Measurements from ENCODE around the gene SLC5A11.

The SLC5A11 gene

DNA sequence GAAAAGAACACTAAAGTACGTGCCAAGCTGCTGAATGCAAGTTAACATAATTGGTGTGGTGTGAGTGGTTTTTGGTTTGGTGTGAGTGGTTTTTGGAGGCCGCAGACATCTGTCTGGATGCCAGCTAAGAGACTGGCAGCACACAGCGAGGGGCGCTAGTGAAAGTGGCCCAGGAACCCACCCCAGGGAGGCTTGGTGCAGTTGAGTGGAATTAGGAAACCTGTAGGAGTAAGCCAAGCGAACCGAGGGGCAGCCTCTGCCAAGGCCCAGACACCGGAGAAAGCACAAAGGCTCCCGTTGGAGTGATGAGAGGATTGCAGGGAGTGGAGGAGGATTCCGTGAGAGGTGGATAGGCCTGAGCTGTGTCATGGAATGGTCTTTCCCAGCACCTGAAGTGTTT lies 24.6 kb upstream of the SLC5A11 start:
- POLR2A ChIA-PET, result no interaction called here
- TF ChIP-seq L3MBTL2 (conservative IDR thresholded peaks at IDR 0.05) (no peak), HDGF (IDR thresholded peaks at IDR 0.05; ENCODE audit: borderline replicate concordance) (no peak), FOXK2 (IDR thresholded peaks at IDR 0.05) (no peak), TARDBP (IDR thresholded peaks at IDR 0.05) (no peak), SP1 (IDR thresholded peaks at IDR 0.05) (no peak), BHLHE40 (IDR thresholded peaks at IDR 0.05; ENCODE audit: borderline replicate concordance) (no peak), LEF1 (IDR thresholded peaks at IDR 0.05; ENCODE audit: borderline replicate concordance) (no peak), FOXM1 (IDR thresholded peaks at IDR 0.05; ENCODE audit: borderline replicate concordance) (no peak), ELF4 (IDR thresholded peaks at IDR 0.05) (no peak), ARNT (IDR thresholded peaks at IDR 0.05) (no peak), SUZ12 (IDR thresholded peaks at IDR 0.05) (no peak), ZNF384 (IDR thresholded peaks at IDR 0.05) (no peak), NFRKB (IDR thresholded peaks at IDR 0.05) (no peak), CTBP1 (IDR thresholded peaks at IDR 0.05; ENCODE audit: borderline replicate concordance) (no peak), FOXA1 (IDR thresholded peaks at IDR 0.05) (no peak)
- TF ChIP-seq, protein P1, sequence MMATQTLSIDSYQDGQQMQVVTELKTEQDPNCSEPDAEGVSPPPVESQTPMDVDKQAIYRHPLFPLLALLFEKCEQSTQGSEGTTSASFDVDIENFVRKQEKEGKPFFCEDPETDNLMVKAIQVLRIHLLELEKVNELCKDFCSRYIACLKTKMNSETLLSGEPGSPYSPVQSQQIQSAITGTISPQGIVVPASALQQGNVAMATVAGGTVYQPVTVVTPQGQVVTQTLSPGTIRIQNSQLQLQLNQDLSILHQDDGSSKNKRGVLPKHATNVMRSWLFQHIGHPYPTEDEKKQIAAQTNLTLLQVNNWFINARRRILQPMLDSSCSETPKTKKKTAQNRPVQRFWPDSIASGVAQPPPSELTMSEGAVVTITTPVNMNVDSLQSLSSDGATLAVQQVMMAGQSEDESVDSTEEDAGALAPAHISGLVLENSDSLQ (IDR thresholded peaks at IDR 0.05), result no peak
- CTCF ChIA-PET, result no interaction called here

DNA sequence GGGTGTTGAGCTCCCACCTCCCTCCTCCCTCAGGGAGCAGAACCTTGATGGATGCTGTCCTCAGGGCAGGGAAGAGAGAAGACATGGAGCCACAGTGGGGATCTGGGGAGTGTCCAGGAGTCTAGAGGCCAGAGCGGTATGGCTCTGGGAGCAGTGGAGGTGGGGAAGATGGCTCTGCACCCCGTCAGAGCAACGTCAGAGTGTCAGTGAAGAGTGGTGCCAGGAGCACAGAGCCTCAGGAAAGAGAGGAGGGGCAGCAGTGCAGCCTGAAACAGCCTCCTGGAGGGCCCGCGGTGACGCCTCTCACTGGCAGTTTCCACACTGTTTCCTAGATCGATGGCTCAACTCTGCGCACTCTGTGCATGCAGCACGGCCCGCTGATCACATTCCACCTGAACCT lies 23.2 kb upstream of the SLC5A11 start:
- POLR2A ChIA-PET, result no interaction called here
- no peak for TF ChIP-seq NFRKB (IDR thresholded peaks at IDR 0.05)
- no peak for TF ChIP-seq ZNF384 (IDR thresholded peaks at IDR 0.05)
- no peak for TF ChIP-seq ARNT (IDR thresholded peaks at IDR 0.05)
- no peak for TF ChIP-seq SP1 (IDR thresholded peaks at IDR 0.05)
- no peak for TF ChIP-seq CTBP1 (IDR thresholded peaks at IDR 0.05; ENCODE audit: borderline replicate concordance)
- no peak for TF ChIP-seq HDGF (IDR thresholded peaks at IDR 0.05; ENCODE audit: borderline replicate concordance)
- TF ChIP-seq FOXA1 (IDR thresholded peaks at IDR 0.05), result no peak
- TF ChIP-seq LEF1 (IDR thresholded peaks at IDR 0.05; ENCODE audit: borderline replicate concordance), result no peak
- no peak for TF ChIP-seq SUZ12 (IDR thresholded peaks at IDR 0.05)
- TF ChIP-seq L3MBTL2 (conservative IDR thresholded peaks at IDR 0.05), result no peak
- no peak for TF ChIP-seq FOXK2 (IDR thresholded peaks at IDR 0.05)
- no peak for TF ChIP-seq ELF4 (IDR thresholded peaks at IDR 0.05)
- TF ChIP-seq, protein P1 (IDR thresholded peaks at IDR 0.05), result no peak
- TF ChIP-seq FOXM1 (IDR thresholded peaks at IDR 0.05; ENCODE audit: borderline replicate concordance), result no peak
- TF ChIP-seq TARDBP (IDR thresholded peaks at IDR 0.05), result no peak
- TF ChIP-seq BHLHE40 (IDR thresholded peaks at IDR 0.05; ENCODE audit: borderline replicate concordance), result no peak
- DNase-seq (ENCODE audit: extremely low spot score), result no peak
- CTCF ChIA-PET, result no interaction called here

More for the DNA sequence above, 24.6 kb upstream of the SLC5A11 start:
- no peak for DNase-seq (ENCODE audit: extremely low spot score)

DNA sequence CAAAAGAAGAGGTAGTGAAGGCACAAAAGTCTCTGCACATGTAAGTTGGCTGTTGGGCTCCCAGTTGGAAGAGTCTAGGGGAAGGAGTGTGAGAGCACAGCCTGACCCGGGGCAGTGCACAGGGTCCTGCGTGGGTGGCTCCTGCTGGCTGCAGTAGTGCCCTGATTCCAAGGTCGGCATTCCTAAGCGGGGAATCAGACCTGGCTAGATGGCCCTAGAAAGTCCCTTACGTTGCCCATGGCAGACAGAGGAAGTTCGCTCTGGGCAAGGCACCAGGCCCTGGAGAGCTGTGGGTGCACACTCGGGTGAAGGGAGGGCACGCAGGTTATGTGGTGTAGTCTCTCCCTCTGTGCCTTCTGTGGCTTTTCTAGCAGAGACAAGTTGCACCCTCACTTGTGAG lies 22.8 kb upstream of the SLC5A11 start:
- TF ChIP-seq TARDBP (IDR thresholded peaks at IDR 0.05) (no peak), FOXA1 (IDR thresholded peaks at IDR 0.05) (no peak), ZNF384 (IDR thresholded peaks at IDR 0.05) (no peak), ELF4 (IDR thresholded peaks at IDR 0.05) (no peak), L3MBTL2 (conservative IDR thresholded peaks at IDR 0.05) (no peak), FOXK2 (IDR thresholded peaks at IDR 0.05) (no peak), ARNT (IDR thresholded peaks at IDR 0.05) (no peak), CTBP1 (IDR thresholded peaks at IDR 0.05; ENCODE audit: borderline replicate concordance) (no peak), LEF1 (IDR thresholded peaks at IDR 0.05; ENCODE audit: borderline replicate concordance) (no peak), SP1 (IDR thresholded peaks at IDR 0.05) (no peak), NFRKB (IDR thresholded peaks at IDR 0.05) (no peak), BHLHE40 (IDR thresholded peaks at IDR 0.05; ENCODE audit: borderline replicate concordance) (no peak), SUZ12 (IDR thresholded peaks at IDR 0.05) (no peak), FOXM1 (IDR thresholded peaks at IDR 0.05; ENCODE audit: borderline replicate concordance) (no peak)
- TF ChIP-seq, protein P1 (IDR thresholded peaks at IDR 0.05), result no peak
- POLR2A ChIA-PET, result no interaction called here

DNA sequence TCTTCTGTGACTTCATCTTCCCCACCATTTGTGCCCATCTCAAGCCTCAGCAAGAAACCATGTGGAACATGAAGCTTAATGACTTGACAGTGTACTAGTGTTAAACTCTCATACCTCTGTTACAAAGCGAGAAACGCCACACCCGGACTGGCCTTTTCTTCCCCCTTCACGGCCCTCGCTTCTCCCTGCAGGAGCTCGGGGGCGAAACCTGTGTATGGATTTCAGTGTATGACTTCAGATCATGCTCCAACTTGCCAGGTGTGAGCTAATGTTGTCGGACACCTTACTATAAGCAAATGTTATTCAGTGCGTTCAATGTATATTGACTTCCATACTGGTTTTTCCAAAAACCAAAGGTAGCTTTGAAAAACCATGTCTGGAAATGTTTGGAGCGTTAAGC lies 20.1 kb upstream of the SLC5A11 start:
- POLR2A ChIA-PET, result interaction anchor here (1.3 kb wide), 1 partner anchor 285 kb away, joined by 5 read pairs; the partner anchor contains the start of gene LCMT1
- TF ChIP-seq FOXA1 (IDR thresholded peaks at IDR 0.05), result no peak
- TF ChIP-seq, protein P1 (IDR thresholded peaks at IDR 0.05), result no peak
- no peak for TF ChIP-seq BHLHE40 (IDR thresholded peaks at IDR 0.05; ENCODE audit: borderline replicate concordance)
- TF ChIP-seq L3MBTL2 (conservative IDR thresholded peaks at IDR 0.05), result no peak
- no peak for TF ChIP-seq SP1 (IDR thresholded peaks at IDR 0.05)
- no peak for TF ChIP-seq FOXK2 (IDR thresholded peaks at IDR 0.05)
- no peak for TF ChIP-seq ELF4 (IDR thresholded peaks at IDR 0.05)
- TF ChIP-seq FOXM1 (IDR thresholded peaks at IDR 0.05; ENCODE audit: borderline replicate concordance), result no peak
- TF ChIP-seq ARNT (IDR thresholded peaks at IDR 0.05), result no peak
- TF ChIP-seq LEF1 (IDR thresholded peaks at IDR 0.05; ENCODE audit: borderline replicate concordance), result no peak
- TF ChIP-seq SUZ12 (IDR thresholded peaks at IDR 0.05), result no peak
- TF ChIP-seq ZNF384 (IDR thresholded peaks at IDR 0.05), result no peak
- no peak for TF ChIP-seq CTBP1 (IDR thresholded peaks at IDR 0.05; ENCODE audit: borderline replicate concordance)
- TF ChIP-seq NFRKB (IDR thresholded peaks at IDR 0.05), result no peak
- CTCF ChIA-PET, result no interaction called here
- no peak for DNase-seq (ENCODE audit: extremely low spot score)

More for the DNA sequence above, 22.8 kb upstream of the SLC5A11 start:
- CTCF ChIA-PET, result no interaction called here
- DNase-seq (ENCODE audit: extremely low spot score), result no peak

DNA sequence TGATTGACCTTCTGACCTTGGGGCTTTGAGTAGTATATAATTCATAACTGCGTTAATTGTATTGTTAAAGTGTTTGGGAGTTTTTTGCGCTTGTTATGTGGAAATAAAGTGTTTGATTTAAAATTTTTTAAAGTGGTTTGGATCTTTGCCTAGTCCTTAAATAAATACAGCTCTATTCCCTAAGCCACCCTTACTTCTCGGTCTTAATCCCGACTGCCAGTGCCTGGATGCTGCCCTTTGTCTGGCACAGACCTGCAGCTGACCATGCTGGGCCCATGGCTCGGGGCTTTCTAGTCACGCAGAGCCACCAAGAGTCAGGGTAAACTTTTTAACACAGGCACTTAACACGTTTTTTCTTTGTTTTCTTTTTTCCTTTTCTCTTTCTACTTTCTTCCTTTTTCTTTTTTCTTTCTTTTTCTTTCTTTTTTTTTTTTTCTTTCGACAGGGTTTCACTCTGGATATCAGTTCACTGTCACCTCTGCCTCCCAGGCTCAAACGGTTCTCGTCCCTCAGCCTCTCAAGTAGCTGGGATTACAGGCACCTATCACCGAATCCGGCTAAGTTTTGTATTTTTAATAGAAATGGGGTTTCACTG lies 19.6 kb upstream of the SLC5A11 start:
- no peak for DNase-seq (ENCODE audit: extremely low spot score)
- POLR2A ChIA-PET, result interaction anchor here (1.3 kb wide), 1 partner anchor 285 kb away, joined by 5 read pairs; the partner anchor contains the start of gene LCMT1
- no peak for TF ChIP-seq ARNT (IDR thresholded peaks at IDR 0.05)
- TF ChIP-seq SP1 (IDR thresholded peaks at IDR 0.05), result no peak
- TF ChIP-seq FOXK2 (IDR thresholded peaks at IDR 0.05), result no peak
- TF ChIP-seq L3MBTL2 (conservative IDR thresholded peaks at IDR 0.05), result no peak
- no peak for TF ChIP-seq BHLHE40 (IDR thresholded peaks at IDR 0.05; ENCODE audit: borderline replicate concordance)
- no peak for TF ChIP-seq NFRKB (IDR thresholded peaks at IDR 0.05)
- TF ChIP-seq, protein P1 (IDR thresholded peaks at IDR 0.05), result no peak
- CTCF ChIA-PET, result no interaction called here
